Karpas-422 (cell line): ENCODE data around the gene PRKCE. TPM values are rescaled to one million over a fixed set of nuclear protein-coding genes. Genes with fewer than 3 reads are reported as not detected.

Experiments
- DNase-seq: peaks from one replicate; pipeline ENCODE4 v3.0.0-alpha.2; 2015
- H2AFZ ChIP-seq: fragments of 200-600 bp; sonication (generic); 2 replicates; pipeline ENCODE4 v1.6.1; 2014; ENCODE audit warnings: antibody characterized with exemption, low read length, mixed read lengths
- H3K27ac ChIP-seq: fragments of 200-600 bp; sonication (generic); 2 replicates; pipeline ENCODE4 v1.5.1; 2014; ENCODE audit warnings: mild to moderate bottlenecking, low read length, moderate library complexity
- H3K27me3 ChIP-seq: fragments of 200-600 bp; sonication (generic); 2 replicates; pipeline ENCODE4 v1.6.1; 2014; ENCODE audit warnings: low read length, mixed read lengths
- H3K36me3 ChIP-seq: fragments of 200-600 bp; sonication (generic); 2 replicates; pipeline ENCODE4 v1.6.1; 2014; ENCODE audit warnings: low read length, mixed read lengths; ENCODE audit not compliant: insufficient read depth
- H3K4me1 ChIP-seq: fragments of 200-600 bp; sonication (generic); 2 replicates; pipeline ENCODE4 v1.6.1; 2014; ENCODE audit warnings: mild to moderate bottlenecking, low read length, mixed read lengths
- H3K4me2 ChIP-seq: fragments of 200-600 bp; sonication (generic); 2 replicates; pipeline ENCODE4 v1.6.1; 2014; ENCODE audit warnings: low read length, low read depth, mild to moderate bottlenecking; ENCODE audit not compliant: poor library complexity, severe bottlenecking
- H3K4me3 ChIP-seq: fragments of 200-600 bp; sonication (generic); 2 replicates; pipeline ENCODE4 v1.5.1; 2014; ENCODE audit warnings: mild to moderate bottlenecking, antibody characterized with exemption, low read length, mixed read lengths
- H3K79me2 ChIP-seq: fragments of 200-600 bp; sonication (generic); 2 replicates; pipeline ENCODE4 v1.6.1; 2014; ENCODE audit warnings: mild to moderate bottlenecking, low read length, mixed read lengths
- H3K9ac ChIP-seq: fragments of 200-600 bp; sonication (generic); 2 replicates; pipeline ENCODE4 v1.6.0; 2014; ENCODE audit warnings: low read length
- H3K9me2 ChIP-seq: fragments of 200-600 bp; sonication (generic), shearing (Covaris generic); replicated peaks from 2 replicates; pipeline ENCODE4 v1.6.0; 2014; ENCODE audit warnings: mild to moderate bottlenecking, low read length, moderate library complexity; ENCODE audit not compliant: insufficient read depth
- H3K9me3 ChIP-seq: fragments of 300-700, 200-600 bp; sonication (generic); 2 replicates; pipeline ENCODE4 v1.6.1; 2014; ENCODE audit warnings: low read length, mixed read lengths
- H4K20me1 ChIP-seq: fragments of 200-600 bp; sonication (generic); 2 replicates; pipeline ENCODE4 v1.6.1; 2014; ENCODE audit warnings: mild to moderate bottlenecking, antibody characterized with exemption, low read length, low read depth; ENCODE audit not compliant: insufficient read depth
- total RNA-seq: library from RNA; depleted of rRNA; stranded (reverse); fragments of >200 nt; shearing (Covaris generic); gene quantifications from 2 replicates; pipeline ENCODE4 v1.2.3, GENCODE V29; 2014; ENCODE audit warnings: low replicate concordance

PRKCE gene
- total RNA-seq, 1 experiment from 2014 or later = 61.8 TPM

DNA sequence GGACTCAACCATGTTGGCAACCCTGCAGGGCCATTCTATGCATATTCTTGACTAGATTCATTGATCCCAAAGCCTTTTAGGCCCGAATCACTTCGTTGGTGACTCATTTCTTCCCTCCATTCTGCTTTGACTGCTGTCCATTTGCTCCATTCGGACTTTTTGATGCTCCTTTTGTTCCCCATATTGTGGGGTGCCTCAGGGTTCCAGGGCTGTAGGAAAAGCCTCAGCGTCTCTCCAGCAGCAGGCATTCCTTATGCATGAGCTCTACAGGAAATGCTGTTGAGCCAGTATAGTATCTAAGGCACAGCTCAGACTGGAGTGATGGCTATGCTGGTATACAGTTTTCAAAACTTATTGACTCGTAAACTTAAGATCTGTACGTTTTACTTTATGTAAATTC is 292.6 kb downstream of the PRKCE start:
- no peak overlapping the region for H3K27ac ChIP-seq
- peaks cover 20% of the 10 kb centered on the region; the same call in 1 of the 2 replicates for H3K36me3 ChIP-seq
- no peaks in the 10 kb centered on the region for H3K9me3 ChIP-seq
- no peak for DNase-seq
- H2AFZ ChIP-seq = no peak overlapping the region
- H3K4me3 ChIP-seq = no peak overlapping the region
- no peak overlapping the region for H3K9ac ChIP-seq
- H3K4me2 ChIP-seq = no peak overlapping the region
- peaks cover 97% of the 10 kb centered on the region for H3K79me2 ChIP-seq
- no peaks in the 10 kb centered on the region for H3K27me3 ChIP-seq
- no peaks in the 10 kb centered on the region for H3K9me2 ChIP-seq
- peaks cover 55% of the 10 kb centered on the region for H3K4me1 ChIP-seq
- peaks cover 4% of the 10 kb centered on the region; the same call in 1 of the 2 replicates for H4K20me1 ChIP-seq

DNA sequence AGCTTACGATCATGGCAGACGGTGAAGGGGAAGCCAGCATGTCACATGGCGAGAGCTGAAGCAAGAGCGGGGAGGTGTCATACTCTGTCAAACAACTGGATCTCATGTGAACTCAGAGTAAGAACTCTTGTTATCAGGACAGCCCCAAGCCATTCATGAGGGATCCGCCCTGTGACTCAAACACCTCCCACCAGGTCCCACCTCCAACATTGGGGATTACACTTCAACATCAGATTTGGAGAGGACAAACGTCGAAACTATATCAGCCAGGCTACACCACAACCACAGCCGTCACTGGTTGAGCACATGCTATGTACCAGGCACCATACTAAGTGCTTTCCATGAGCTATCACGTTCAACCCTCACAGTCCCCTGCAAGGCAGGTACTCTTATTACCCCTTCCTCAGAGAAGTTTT is 293.8 kb downstream of the PRKCE start:
- Histone ChIP-seq H3K9ac (no peak overlapping the region), H3K79me2 (peaks cover 97% of the 10 kb centered on the region), H3K4me1 (peaks cover 57% of the 10 kb centered on the region), H3K27ac (no peak overlapping the region), H3K36me3 (peaks cover 18% of the 10 kb centered on the region; the same call in 1 of the 2 replicates), H3K9me2 (no peaks in the 10 kb centered on the region), H3K9me3 (no peaks in the 10 kb centered on the region), H3K27me3 (no peaks in the 10 kb centered on the region), H3K4me2 (no peak overlapping the region), H4K20me1 (peaks cover 4% of the 10 kb centered on the region; the same call in 1 of the 2 replicates), H3K4me3 (no peak overlapping the region), H2AFZ (no peak overlapping the region)
- no peak for DNase-seq

DNA sequence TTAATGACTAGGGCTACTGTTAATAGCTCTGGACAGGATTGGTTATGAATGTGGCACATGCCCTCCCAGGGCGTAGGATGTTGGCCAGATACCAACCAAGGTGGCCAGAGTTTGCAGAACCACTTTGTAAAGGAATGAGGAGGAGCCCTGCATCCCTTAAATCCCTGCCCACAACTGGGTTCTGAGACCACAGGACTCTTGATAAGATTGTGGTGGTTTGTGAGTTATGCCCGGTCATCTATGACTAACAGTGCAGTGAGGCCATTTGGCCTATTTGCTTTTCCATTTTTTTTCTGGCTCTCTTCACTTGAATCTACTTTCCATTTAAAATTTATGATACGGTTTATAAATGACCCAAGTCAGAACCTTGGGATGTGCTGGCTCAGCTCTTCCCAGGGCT is 294.5 kb downstream of the PRKCE start:
- Histone ChIP-seq H3K4me3 (no peak overlapping the region), H3K4me2 (no peak overlapping the region), H3K9me3 (no peaks in the 10 kb centered on the region), H3K27ac (peak overlapping the region; percentile 29; the same call in 1 of the 2 replicates), H3K79me2 (peaks cover 99% of the 10 kb centered on the region), H3K27me3 (no peaks in the 10 kb centered on the region), H2AFZ (no peak overlapping the region), H4K20me1 (peaks cover 4% of the 10 kb centered on the region; the same call in 1 of the 2 replicates), H3K36me3 (peaks cover 16% of the 10 kb centered on the region; the same call in 1 of the 2 replicates), H3K4me1 (peaks cover 64% of the 10 kb centered on the region), H3K9ac (no peak overlapping the region), H3K9me2 (no peaks in the 10 kb centered on the region)
- no peak for DNase-seq

DNA sequence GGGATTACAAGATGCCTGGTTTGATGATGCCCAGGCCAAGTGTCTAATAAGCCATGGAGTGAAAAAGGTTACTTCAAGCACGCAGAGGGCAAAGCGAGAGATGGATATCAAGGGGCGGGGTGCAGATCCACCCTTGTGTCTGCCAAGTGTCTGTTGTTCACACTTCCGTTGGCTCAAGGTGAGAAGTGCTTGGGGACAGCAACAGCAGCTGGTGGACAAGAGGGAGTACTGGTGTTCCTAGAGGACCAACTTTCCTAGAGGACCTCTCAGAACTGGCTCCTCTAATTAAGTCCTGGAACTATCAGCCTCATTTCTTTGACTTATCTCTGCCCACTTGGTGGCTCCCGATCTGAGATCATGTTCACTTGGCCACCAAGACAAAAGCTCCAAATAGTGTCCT is 299.1 kb downstream of the PRKCE start:
- H3K27me3 ChIP-seq = no peaks in the 10 kb centered on the region
- H3K9me3 ChIP-seq = no peaks in the 10 kb centered on the region
- peak overlapping the region; percentile 72 for H3K27ac ChIP-seq
- no peaks in the 10 kb centered on the region for H4K20me1 ChIP-seq
- H3K4me3 ChIP-seq = no peak overlapping the region
- H3K9ac ChIP-seq = no peak overlapping the region
- H3K4me1 ChIP-seq = peaks cover 84% of the 10 kb centered on the region
- H3K9me2 ChIP-seq = no peaks in the 10 kb centered on the region
- H3K4me2 ChIP-seq = peak overlapping the region; percentile 48
- peaks cover 100% of the 10 kb centered on the region for H3K79me2 ChIP-seq
- no peaks in the 10 kb centered on the region for H3K36me3 ChIP-seq
- H2AFZ ChIP-seq = no peak overlapping the region
- DNase-seq = no peak

DNA sequence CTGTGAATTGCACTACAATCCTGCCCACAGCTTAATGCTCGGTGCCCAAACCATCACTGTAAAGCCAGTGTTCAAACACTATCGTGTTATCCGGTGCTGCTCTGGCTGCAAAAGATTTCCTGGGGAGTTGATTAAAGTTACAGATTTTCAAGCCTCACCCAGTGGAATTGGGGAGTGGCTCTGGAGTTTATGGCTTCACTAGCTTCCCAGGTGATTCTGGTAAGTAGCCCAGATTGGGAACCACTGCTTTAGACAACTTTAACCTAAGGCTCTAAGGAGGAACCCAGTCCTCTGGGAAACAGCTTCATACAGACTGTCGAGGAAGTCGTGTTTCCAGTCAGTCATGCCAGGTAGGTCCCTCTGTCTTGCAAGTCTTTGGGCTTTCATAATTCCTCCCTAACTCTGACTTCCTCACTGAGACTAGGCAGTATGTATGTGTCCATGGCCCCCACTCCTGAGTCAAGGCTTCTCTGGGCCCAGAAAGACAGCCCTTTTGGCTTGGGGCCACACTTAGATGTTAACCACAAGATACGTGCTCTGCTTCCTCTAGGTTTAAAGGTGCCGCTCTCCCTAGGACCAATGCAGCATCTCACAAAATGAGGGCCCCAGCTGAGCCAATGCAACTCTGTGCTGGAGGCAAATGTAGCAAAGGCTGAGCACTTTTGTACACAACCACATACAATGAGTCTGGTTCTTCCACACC is 299.7 kb downstream of the PRKCE start:
- Histone ChIP-seq H3K9ac (no peak overlapping the region), H3K9me3 (no peaks in the 10 kb centered on the region), H3K27ac (no peak overlapping the region), H4K20me1 (no peaks in the 10 kb centered on the region), H3K4me2 (no peak overlapping the region), H3K79me2 (peaks cover 100% of the 10 kb centered on the region), H3K4me1 (peaks cover 80% of the 10 kb centered on the region), H3K27me3 (no peaks in the 10 kb centered on the region), H3K9me2 (no peaks in the 10 kb centered on the region), H2AFZ (no peak overlapping the region), H3K36me3 (no peaks in the 10 kb centered on the region), H3K4me3 (no peak overlapping the region)
- no peak for DNase-seq

DNA sequence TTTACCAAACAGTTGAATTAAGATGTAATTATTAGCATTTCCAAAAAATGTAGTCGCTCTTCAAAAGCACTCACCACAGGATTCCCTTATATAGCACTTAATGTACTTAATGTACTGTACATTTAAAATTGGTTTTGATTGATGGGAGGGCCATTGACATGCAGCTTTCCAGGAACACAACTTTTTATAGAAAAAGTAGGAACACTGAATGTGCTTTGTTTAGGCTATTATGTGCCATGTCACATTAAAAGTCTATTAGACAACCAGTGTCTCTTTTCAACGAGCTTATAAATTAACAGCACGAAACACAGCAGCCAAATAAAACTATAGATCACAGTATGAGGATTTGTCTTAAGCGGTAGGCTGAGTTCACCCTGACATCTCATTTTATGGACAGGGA is 301.1 kb downstream of the PRKCE start:
- Histone ChIP-seq H3K9me3 (no peaks in the 10 kb centered on the region), H3K4me2 (no peak overlapping the region), H3K27me3 (no peaks in the 10 kb centered on the region), H3K27ac (no peak overlapping the region), H3K9ac (no peak overlapping the region), H3K4me1 (peaks cover 70% of the 10 kb centered on the region), H3K79me2 (peaks cover 100% of the 10 kb centered on the region), H3K4me3 (no peak overlapping the region), H3K36me3 (no peaks in the 10 kb centered on the region), H4K20me1 (no peaks in the 10 kb centered on the region), H2AFZ (no peak overlapping the region), H3K9me2 (no peaks in the 10 kb centered on the region)
- DNase-seq = no peak

DNA sequence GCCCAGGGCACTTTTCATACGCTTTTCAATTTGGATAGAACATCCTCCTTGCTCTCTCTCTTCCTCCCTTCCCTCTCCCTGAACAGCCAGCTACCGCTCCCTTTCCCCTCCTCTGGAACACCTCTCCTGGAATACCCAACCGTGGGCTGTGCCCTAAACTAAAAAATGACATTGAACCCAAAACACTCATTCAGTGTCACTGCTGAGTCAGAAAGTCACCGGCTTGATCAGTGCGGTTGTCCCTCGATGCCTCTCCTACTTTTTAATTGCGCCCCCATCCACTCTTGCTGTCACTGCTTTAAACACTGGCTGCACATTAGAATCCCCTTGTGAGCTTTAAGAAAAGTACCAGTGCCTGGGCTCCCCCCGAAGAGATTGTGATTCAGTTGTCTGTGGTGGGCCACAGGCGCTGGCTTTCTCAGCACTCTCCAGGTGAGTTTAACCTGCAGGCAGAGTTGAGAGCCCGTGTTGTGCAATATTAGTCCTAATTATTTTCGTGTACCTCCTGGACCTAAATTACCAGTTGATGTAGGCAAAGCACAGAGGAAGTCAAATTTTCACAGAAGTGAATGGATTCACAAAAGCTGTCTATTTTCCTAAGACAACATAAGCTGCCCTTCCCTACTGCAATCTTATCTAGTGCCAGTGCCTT is 302.0 kb downstream of the PRKCE start:
- Histone ChIP-seq H3K9ac (no peak overlapping the region), H3K4me2 (no peak overlapping the region), H3K79me2 (peaks cover 95% of the 10 kb centered on the region), H2AFZ (no peak overlapping the region), H3K27me3 (no peaks in the 10 kb centered on the region), H3K9me3 (no peaks in the 10 kb centered on the region), H3K4me1 (peaks cover 67% of the 10 kb centered on the region), H3K36me3 (no peaks in the 10 kb centered on the region), H3K4me3 (no peak overlapping the region), H3K9me2 (no peaks in the 10 kb centered on the region), H4K20me1 (no peaks in the 10 kb centered on the region), H3K27ac (peak overlapping the region; percentile 45)
- no peak for DNase-seq

DNA sequence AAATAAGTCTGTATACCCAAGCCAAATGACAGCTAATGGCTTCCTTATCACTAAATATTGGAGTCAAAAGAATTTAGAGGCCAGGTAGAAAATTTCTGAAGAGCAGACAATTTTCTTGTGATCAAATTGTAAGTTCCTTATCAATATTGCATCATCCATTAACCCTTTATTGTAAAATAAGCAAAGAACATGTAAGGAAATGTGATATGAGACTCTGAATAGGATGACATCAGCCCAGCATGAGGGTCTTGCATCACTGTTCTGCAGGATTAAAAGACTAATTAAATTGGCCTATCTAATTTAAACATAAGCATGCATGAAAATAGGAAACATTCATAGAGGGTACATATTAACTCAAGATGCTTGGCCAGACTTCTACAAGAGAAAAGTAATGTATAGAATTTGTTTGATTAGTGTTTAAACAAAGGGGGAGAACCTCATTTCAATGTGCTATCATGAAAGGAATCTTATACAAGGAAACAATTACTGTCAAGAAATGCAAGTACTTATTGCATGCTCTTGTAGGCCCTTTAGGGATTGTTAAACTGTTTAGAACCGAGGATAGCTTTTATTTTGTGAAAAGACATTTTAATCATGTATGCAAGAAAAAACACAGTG is 302.9 kb downstream of the PRKCE start:
- Histone ChIP-seq H2AFZ (no peak overlapping the region), H3K27me3 (no peaks in the 10 kb centered on the region), H3K4me2 (no peak overlapping the region), H3K9me3 (no peaks in the 10 kb centered on the region), H3K27ac (peak overlapping the region; percentile 45), H3K9me2 (no peaks in the 10 kb centered on the region), H3K36me3 (no peaks in the 10 kb centered on the region), H3K79me2 (peaks cover 93% of the 10 kb centered on the region), H4K20me1 (no peaks in the 10 kb centered on the region), H3K9ac (no peak overlapping the region), H3K4me1 (peaks cover 66% of the 10 kb centered on the region), H3K4me3 (no peak overlapping the region)
- no peak for DNase-seq
